ENCODE results near the gene MRPL40.

The MRPL40 gene

DNA sequence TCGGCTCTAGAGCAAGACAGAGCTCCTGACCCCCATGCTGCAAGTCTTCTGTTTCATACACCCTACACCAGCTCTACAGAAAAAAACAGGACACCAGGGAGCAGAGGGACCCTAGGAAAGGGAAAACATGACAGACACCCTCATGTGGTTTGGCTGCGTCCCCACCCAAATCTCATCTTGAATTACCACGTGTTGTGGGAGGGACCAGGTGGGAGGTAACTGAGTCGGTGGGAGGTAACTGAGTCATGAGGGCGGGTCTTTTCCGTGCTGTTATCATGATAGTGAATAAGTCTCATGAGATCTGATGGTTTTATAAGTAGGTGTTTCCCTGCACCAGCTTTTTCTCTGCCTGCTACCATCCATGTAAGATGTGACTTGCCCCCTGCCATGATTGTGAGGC, 21.8 kb downstream of the MRPL40 start:
- H3K27ac Mint-ChIP-seq, result no peak overlapping the region
- peaks cover 55% of the 10 kb centered on the region for H3K36me3 Mint-ChIP-seq (ENCODE audit: low read depth)
- H3K9me3 Mint-ChIP-seq, result no peaks in the 10 kb centered on the region
- peaks cover 3% of the 10 kb centered on the region for H3K4me1 Mint-ChIP-seq (ENCODE audit: low read depth)
- H3K27me3 Mint-ChIP-seq (ENCODE audit: low read depth), result no peaks in the 10 kb centered on the region
- no peak overlapping the region for H3K4me3 Mint-ChIP-seq
- no peak for DNase-seq (ENCODE audit: low spot score)

DNA sequence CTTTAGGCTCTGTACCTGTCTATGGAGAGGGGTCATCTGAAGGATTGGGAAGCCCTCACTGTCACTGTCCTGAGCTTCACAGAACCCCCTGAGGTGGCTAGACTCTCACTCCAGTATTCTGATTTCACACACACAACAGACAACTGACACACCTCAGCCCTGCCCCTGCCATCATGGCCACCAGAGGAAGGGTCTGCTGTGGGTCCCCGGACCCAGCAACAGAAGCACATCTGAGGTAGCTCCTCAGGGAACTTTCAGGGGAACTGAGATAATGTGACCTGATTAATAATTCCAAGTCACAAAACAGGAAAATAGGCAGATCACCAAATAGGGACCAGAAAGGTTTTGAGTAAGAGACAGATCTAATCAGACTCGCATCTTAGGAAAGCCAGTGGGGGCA, 22.7 kb downstream of the MRPL40 start:
- Mint-ChIP-seq H3K9me3 (no peaks in the 10 kb centered on the region), H3K27ac (no peak overlapping the region), H3K36me3 (ENCODE audit: low read depth) (peaks cover 55% of the 10 kb centered on the region), H3K4me1 (ENCODE audit: low read depth) (no peaks in the 10 kb centered on the region), H3K4me3 (no peak overlapping the region), H3K27me3 (ENCODE audit: low read depth) (no peaks in the 10 kb centered on the region)
- no peak for DNase-seq (ENCODE audit: low spot score)

DNA sequence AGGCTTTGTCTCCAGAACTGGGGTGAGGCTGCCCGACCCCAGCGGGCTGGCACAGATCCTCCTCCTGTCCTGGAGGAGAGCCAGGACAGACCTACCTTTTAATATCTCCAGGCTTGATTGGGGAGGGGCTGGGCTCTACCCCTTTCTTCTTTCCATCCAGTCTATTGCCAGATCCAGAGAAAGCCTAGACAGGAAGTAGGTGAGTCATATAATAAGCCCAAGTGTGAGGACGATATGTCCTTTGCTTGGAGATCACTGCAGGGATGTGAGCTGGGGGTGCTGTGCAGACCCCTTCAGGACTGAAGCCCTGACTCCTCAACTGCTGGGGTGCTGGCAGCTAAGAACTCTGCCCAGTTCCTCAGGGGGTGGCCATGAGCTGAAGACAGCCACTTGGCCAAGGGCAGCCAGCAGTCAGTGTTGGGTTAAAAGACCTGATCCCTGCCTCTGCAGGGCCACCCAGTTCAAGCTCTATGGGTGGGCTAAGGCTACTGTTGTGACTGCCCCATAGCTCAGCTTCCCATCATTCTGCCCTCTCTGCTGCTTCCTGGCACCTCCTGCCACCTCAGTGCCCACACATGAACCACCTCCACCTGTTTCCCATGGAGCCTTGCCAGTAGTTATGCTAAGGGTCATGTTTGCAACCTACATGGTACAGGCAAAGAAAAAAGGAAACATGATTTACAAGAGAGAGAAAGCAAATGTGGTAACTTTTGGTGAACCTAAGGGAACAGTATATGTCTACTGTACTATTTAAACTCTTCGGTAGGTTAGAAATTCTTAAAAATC, 23.4 kb downstream of the MRPL40 start:
- Mint-ChIP-seq H3K36me3 (ENCODE audit: low read depth) (peaks cover 51% of the 10 kb centered on the region), H3K27ac (no peak overlapping the region), H3K27me3 (ENCODE audit: low read depth) (no peaks in the 10 kb centered on the region), H3K9me3 (no peaks in the 10 kb centered on the region), H3K4me1 (ENCODE audit: low read depth) (no peaks in the 10 kb centered on the region), H3K4me3 (no peak overlapping the region)
- DNase-seq (ENCODE audit: low spot score), result no peak

DNA sequence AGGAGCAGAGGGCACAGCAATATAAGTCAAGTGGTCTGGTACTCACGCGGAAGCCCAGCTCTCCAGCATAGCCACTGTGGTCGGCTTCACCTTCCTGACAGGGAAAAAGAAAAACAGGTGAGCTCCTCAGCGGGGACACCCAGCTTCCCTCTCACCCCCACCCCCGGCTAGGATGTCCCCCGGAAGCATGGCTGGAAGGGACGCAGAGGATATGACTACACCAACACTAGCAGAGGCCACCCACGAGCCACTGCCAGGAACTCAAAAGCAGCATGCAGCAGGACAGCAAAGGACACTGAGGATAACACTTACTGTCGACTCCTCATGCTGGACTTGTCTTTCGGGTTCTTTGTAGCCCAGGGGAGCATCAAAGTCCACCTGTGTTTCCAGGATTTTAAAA, 24.2 kb downstream of the MRPL40 start:
- DNase-seq (ENCODE audit: low spot score), result no peak
- Mint-ChIP-seq H3K36me3 (ENCODE audit: low read depth) (peaks cover 53% of the 10 kb centered on the region), H3K4me3 (no peak overlapping the region), H3K27ac (no peak overlapping the region), H3K27me3 (ENCODE audit: low read depth) (no peaks in the 10 kb centered on the region), H3K4me1 (ENCODE audit: low read depth) (no peaks in the 10 kb centered on the region), H3K9me3 (no peaks in the 10 kb centered on the region)

DNA sequence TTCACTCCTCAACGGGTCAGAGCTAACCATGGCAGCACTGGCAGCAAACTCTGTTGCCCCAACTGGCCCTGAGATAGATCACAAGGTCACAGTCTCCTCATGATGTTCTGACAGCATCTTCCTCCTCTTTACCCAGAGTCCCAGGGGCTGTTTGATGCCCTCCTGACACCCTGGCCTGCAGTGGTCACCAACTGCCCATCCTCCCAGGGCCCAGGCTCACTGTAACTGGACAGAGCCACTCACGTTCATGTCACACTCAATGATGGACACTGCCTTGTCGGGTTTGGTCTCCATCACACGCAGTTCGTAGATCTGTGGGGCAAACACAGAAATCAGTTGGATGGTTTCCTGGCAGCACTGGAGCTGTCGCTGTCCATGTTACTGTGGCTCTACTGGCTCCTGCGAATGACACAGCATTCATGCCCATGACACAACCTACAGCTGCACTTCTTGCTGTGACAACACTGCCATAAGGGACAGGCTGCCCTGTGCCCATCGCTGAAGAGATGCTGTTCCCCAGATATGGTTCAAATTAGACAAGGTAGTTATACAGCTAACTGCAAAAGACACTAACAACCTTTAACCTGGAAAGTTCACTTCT, 25.6 kb downstream of the MRPL40 start:
- Mint-ChIP-seq H3K4me1 (ENCODE audit: low read depth) (no peaks in the 10 kb centered on the region), H3K27me3 (ENCODE audit: low read depth) (no peaks in the 10 kb centered on the region), H3K27ac (no peak overlapping the region), H3K9me3 (no peaks in the 10 kb centered on the region), H3K4me3 (no peak overlapping the region), H3K36me3 (ENCODE audit: low read depth) (peaks cover 46% of the 10 kb centered on the region)
- DNase-seq (ENCODE audit: low spot score), result no peak

DNA sequence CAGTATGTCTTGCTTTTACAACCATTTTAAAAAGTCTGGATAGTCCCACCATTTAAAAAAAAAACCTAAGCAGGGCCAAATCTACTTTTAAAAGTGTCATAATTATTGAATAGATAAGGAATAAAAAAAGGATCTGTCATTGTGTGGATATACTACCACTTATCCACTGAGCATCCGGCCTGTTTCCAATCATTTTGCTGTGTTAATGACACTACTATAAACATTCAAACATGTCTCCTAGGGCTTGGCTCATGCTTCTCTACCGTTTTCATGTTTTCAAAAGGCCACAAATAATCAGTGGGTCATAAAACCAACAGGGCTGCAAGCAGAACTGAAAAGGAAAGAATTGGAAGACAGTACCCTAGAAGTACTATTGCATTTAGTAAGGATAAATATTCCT, 27.7 kb downstream of the MRPL40 start:
- DNase-seq (ENCODE audit: low spot score), result no peak
- H3K27me3 Mint-ChIP-seq (ENCODE audit: low read depth), result no peaks in the 10 kb centered on the region
- H3K27ac Mint-ChIP-seq, result no peak overlapping the region
- peaks cover 2% of the 10 kb centered on the region for H3K4me1 Mint-ChIP-seq (ENCODE audit: low read depth)
- H3K4me3 Mint-ChIP-seq, result no peak overlapping the region
- no peaks in the 10 kb centered on the region for H3K9me3 Mint-ChIP-seq
- H3K36me3 Mint-ChIP-seq (ENCODE audit: low read depth), result peaks cover 46% of the 10 kb centered on the region

DNA sequence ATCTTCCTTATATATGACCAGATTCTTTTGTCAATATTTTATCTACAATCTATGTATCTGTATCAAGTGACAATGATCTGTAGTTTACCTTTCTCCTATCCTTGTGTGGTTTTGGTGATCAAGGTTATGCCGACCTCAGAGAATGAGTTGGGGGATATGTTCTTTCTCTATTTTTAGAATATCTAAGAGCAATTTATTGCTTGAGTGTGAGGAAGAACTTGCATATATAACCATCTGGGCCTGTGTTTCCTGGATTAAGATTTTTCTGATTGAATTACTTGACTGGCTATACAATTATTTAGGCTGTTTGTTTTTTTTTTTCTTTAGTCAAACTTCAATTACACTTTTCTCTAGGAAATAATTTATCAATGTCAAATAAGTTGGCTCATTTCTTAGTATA, 29.2 kb downstream of the MRPL40 start:
- no peaks in the 10 kb centered on the region for H3K27me3 Mint-ChIP-seq (ENCODE audit: low read depth)
- H3K4me1 Mint-ChIP-seq (ENCODE audit: low read depth), result peaks cover 5% of the 10 kb centered on the region
- H3K36me3 Mint-ChIP-seq (ENCODE audit: low read depth), result peaks cover 43% of the 10 kb centered on the region
- H3K27ac Mint-ChIP-seq, result no peak overlapping the region
- no peaks in the 10 kb centered on the region for H3K9me3 Mint-ChIP-seq
- no peak for DNase-seq (ENCODE audit: low spot score)
- no peak overlapping the region for H3K4me3 Mint-ChIP-seq

DNA sequence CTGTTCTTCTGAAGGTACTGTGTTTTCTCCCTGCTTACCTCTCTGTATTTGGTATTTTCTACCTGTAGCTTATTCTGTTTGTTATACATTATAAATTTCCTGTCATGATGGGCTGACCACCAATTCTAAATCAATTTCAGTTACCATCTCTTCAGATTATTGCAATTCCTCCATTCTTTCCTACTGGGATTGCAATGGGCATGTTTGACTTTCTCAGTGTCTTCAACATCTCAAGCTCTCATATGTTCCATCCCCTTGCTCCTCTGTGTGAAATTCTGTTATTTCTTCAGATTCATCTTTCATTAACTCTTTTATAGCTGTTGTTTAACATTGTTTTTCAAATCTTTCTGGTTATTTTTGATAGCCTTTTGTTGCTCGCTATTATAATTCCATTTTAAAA, 30.7 kb downstream of the MRPL40 start:
- H3K27ac Mint-ChIP-seq, result no peak overlapping the region
- H3K4me3 Mint-ChIP-seq, result no peak overlapping the region
- H3K9me3 Mint-ChIP-seq, result no peaks in the 10 kb centered on the region
- DNase-seq (ENCODE audit: low spot score), result no peak
- H3K4me1 Mint-ChIP-seq (ENCODE audit: low read depth), result peaks cover 5% of the 10 kb centered on the region
- H3K27me3 Mint-ChIP-seq (ENCODE audit: low read depth), result no peaks in the 10 kb centered on the region
- peaks cover 48% of the 10 kb centered on the region for H3K36me3 Mint-ChIP-seq (ENCODE audit: low read depth)

DNA sequence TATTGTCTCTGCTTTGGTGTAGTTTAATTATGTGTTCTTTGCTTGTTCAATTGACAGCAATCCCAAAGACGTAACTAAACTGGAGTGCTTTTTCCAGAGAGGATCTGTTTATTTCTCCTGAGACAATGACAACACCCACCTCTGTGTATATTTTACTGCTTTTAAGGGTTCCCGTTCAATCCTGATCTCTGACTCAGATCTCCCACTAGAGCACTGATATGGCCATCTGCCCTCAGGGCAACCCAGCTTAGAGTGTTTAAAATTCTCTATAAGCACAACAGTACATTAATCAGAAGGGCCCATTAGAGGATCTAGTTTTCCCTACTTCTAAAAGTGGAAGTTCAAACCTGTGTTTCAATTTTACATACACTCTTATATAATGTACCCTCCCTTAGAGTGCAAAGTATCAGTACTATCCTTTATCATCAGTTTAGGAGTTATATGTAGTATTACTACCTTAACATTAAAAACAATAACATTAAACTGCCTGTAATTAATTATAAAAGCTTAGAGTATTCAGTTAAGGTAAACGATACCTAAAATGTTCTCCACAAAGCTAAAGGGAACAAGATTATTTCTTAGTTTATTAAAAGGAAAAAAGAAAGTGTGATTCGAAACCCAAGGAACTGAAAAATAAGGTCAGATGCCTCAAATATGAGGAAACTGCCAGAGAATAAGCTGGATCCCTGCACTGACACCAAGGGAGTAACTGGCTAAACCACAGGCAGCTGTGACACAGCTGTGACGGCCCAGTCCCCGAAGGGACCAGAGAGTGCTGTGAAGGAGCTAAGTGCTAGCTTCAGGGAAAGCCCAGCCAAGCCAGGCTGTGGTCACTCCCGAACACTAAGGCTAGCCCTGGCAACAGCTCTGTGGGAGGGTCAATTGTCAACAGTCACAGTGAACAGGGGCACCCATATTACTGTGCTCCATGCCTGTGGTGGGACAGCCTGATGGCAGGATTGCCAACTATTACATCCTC, 31.4 kb downstream of the MRPL40 start:
- H3K4me1 Mint-ChIP-seq (ENCODE audit: low read depth), result peaks cover 5% of the 10 kb centered on the region
- H3K9me3 Mint-ChIP-seq, result no peaks in the 10 kb centered on the region
- peaks cover 54% of the 10 kb centered on the region for H3K36me3 Mint-ChIP-seq (ENCODE audit: low read depth)
- H3K27me3 Mint-ChIP-seq (ENCODE audit: low read depth), result no peaks in the 10 kb centered on the region
- no peak overlapping the region for H3K4me3 Mint-ChIP-seq
- H3K27ac Mint-ChIP-seq, result no peak overlapping the region
- DNase-seq (ENCODE audit: low spot score), result no peak

DNA sequence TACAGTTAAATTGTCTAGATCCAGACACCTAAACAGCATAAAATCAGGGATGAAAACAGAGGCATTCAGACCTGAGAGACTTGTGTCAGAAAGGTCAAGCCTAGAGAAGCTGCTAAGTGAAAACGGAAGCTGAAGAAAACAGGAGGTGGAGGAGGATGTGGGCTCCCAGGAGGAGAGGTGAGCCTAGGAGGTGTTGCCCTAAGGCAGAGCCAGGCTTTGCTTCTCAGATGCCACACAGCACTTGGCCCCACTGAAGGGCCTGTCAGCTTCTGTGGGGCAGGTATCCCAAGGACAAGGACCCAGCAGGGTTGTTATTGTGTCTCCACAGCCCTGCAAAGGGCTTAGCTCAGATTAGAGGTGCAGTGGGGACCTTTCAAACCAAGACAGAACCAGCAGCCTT, 32.2 kb downstream of the MRPL40 start:
- Mint-ChIP-seq H3K4me3 (no peak overlapping the region), H3K9me3 (no peaks in the 10 kb centered on the region), H3K27ac (no peak overlapping the region), H3K4me1 (ENCODE audit: low read depth) (peaks cover 5% of the 10 kb centered on the region), H3K27me3 (ENCODE audit: low read depth) (no peaks in the 10 kb centered on the region), H3K36me3 (ENCODE audit: low read depth) (peaks cover 59% of the 10 kb centered on the region)
- DNase-seq (ENCODE audit: low spot score), result no peak

DNA sequence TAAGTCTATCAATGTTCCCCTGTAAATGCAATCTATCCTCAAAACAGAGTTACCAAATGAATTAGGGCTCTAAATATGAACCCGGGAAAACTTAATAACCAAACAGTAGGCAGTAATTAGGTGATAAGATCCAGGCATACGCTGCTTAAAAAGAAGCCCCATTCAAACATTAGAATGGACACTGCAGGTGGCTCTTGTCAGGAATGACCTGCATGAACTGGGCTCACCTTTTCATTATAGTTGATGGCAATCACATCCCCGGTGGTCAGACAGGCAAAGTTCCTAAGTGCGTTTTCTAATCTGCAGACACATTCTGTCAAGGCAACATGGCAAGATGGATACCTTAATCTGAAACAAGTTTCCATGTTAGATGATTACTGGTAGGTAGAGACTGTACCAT, 32.6 kb downstream of the MRPL40 start:
- no peak overlapping the region for H3K4me3 Mint-ChIP-seq
- no peak overlapping the region for H3K27ac Mint-ChIP-seq
- no peak for DNase-seq (ENCODE audit: low spot score)
- H3K27me3 Mint-ChIP-seq (ENCODE audit: low read depth), result no peaks in the 10 kb centered on the region
- H3K9me3 Mint-ChIP-seq, result no peaks in the 10 kb centered on the region
- H3K36me3 Mint-ChIP-seq (ENCODE audit: low read depth), result peaks cover 63% of the 10 kb centered on the region
- peaks cover 5% of the 10 kb centered on the region for H3K4me1 Mint-ChIP-seq (ENCODE audit: low read depth)

DNA sequence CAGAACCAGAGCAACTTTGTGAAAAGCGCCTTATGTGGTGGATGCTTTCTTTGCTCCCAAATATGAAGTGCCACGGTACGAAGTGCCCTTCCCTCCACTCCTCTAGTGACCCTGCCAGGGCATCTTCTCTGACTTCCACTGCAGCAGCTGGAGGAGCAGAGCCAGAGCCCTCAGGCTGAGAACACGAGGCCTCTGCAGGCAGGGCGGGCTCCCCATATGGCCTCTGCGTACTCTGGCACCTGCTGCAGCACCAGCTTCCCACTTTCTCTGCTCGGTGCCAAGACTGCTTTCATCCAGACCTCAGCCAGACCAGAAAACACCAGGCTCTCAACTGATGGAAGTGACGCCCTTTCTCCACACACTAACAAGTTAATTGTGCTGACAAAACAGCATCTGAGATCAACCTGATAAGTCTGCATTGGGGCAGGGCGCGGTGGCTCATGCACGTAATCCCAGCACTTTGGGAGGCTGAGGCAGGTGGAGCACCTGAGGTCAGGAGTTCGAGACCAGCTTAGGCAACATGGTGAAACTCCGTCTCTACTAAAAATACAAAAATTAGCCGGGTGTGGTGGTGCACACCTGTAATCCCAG, 33.9 kb downstream of the MRPL40 start:
- no peak overlapping the region for H3K27ac Mint-ChIP-seq
- no peak overlapping the region for H3K4me3 Mint-ChIP-seq
- peaks cover 5% of the 10 kb centered on the region for H3K4me1 Mint-ChIP-seq (ENCODE audit: low read depth)
- no peak for DNase-seq (ENCODE audit: low spot score)
- H3K9me3 Mint-ChIP-seq, result no peaks in the 10 kb centered on the region
- peaks cover 63% of the 10 kb centered on the region for H3K36me3 Mint-ChIP-seq (ENCODE audit: low read depth)
- no peaks in the 10 kb centered on the region for H3K27me3 Mint-ChIP-seq (ENCODE audit: low read depth)

DNA sequence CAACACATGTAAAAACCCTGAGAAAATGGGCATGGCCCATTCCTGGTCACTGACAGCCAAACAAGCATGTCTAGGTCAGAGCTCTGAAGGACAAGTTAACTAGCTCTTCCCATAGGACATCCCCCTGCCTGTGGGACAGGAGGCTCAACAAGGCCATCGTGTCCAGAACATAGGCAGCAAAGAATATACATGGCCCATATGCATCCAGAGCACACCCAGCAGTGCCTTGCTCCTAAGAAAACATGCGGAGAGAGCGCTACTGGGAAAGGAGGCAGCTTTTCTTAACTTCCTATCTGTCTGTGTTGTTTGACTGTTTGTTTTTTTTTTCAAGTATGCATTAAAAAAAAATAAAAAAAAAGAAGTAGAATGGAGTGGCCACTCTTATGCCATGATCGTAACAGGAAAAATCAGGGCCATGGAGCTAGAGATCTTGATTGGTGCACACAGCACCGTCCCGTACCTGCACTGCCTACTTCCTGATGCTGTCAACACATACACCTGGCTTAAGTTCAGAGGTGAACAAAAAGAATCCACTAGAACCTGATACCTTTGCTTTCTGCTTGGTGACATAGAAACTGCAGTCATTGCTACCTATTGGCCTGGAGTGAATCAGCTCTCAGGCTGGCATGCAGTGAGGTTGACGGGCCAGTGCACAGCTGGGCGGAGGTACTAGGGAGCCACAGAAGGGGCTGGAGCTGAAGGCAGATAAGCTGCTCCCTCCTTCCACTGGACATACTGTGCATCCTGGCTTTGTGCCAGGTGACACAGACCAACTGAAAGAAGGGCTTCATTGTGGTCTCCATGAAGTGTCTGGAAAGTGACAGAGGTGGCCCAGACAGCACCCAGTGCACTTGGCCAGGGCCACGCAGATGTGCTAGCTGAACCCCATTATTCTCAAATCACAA, 34.8 kb downstream of the MRPL40 start:
- Mint-ChIP-seq H3K36me3 (ENCODE audit: low read depth) (peaks cover 68% of the 10 kb centered on the region), H3K9me3 (no peaks in the 10 kb centered on the region), H3K27me3 (ENCODE audit: low read depth) (no peaks in the 10 kb centered on the region), H3K4me1 (ENCODE audit: low read depth) (peaks cover 5% of the 10 kb centered on the region), H3K4me3 (no peak overlapping the region), H3K27ac (no peak overlapping the region)
- no peak for DNase-seq (ENCODE audit: low spot score)
